ENCODE data around the gene SYTL2.
A peak's percentile ranks its signal among the peaks of the same experiment; 100 is the strongest.

SYTL2 gene

DNA sequence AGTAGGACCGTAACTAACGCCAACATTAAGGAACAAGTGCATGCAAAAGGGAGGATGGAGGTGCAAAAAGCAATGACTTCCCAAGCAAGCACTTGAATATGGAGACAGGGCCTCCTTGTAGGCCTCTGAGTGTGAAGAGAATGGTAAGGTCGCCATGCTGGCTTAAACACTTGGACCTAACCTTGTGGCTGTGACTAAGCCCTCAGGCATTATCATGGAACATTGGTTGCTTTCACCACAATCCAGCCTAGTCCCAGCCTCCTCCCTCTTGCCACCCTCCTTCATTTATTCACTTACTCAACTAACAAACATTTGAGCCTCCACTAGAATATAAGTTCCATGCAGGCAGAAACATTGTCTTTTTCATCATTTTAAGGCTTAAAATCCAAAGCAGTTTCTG lies 11.9 kb upstream of the SYTL2 start:
- no peak for TF ChIP-seq ZFX (IDR thresholded peaks at IDR 0.05)
- TF ChIP-seq, protein P1, sequence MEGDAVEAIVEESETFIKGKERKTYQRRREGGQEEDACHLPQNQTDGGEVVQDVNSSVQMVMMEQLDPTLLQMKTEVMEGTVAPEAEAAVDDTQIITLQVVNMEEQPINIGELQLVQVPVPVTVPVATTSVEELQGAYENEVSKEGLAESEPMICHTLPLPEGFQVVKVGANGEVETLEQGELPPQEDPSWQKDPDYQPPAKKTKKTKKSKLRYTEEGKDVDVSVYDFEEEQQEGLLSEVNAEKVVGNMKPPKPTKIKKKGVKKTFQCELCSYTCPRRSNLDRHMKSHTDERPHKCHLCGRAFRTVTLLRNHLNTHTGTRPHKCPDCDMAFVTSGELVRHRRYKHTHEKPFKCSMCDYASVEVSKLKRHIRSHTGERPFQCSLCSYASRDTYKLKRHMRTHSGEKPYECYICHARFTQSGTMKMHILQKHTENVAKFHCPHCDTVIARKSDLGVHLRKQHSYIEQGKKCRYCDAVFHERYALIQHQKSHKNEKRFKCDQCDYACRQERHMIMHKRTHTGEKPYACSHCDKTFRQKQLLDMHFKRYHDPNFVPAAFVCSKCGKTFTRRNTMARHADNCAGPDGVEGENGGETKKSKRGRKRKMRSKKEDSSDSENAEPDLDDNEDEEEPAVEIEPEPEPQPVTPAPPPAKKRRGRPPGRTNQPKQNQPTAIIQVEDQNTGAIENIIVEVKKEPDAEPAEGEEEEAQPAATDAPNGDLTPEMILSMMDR (conservative IDR thresholded peaks at IDR 0.05), result no peak
- H3K27ac ChIP-seq, result peak overlapping the region; percentile 66

GRCh38 chr11:85821636-85822035 lies 10.7 kb upstream of the SYTL2 start:
- H3K27ac ChIP-seq, result peak overlapping the region; percentile 66
- TF ChIP-seq ZFX (IDR thresholded peaks at IDR 0.05), result no peak
- TF ChIP-seq, protein P1 (conservative IDR thresholded peaks at IDR 0.05), result no peak

GRCh38 chr11:85819441-85819840 lies 8.5 kb upstream of the SYTL2 start:
- no peak overlapping the region for H3K27ac ChIP-seq
- no peak for TF ChIP-seq ZFX (IDR thresholded peaks at IDR 0.05)
- TF ChIP-seq, protein P1 (conservative IDR thresholded peaks at IDR 0.05), result no peak

DNA sequence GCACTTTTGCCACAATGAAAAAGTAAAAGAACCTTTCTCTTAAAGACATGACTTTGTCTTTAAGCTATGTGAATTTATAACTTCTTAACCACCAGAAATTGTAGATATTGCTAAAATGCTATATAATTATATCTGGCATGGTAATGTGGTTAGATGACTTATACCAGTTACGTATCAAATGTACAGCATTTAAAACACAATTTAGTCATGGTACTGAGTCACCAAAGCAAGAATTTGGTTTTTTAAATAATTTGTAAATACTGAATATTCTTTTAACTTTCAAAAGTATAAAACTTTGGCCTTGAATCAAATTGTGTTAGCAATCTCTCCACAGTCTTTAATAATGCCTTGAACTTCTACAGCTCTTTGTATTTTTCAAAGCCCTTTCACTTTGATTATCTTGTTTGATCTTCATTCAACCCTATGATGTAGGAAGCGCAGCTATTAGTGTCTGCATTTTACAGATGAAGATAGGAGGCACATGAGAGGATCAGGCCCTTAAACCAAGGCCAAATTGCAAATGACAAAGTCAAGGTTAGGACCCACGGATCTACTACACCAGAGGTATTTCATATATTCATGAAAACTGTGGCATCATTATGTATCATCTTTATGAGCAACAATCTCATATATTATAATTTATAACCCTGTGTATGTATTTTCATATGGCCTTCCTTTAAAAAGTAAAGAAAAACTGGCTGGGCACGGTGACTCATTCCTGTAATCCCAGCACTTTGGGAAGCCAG lies 4.4 kb upstream of the SYTL2 start:
- TF ChIP-seq ZFX (IDR thresholded peaks at IDR 0.05), result no peak
- TF ChIP-seq, protein P1 (conservative IDR thresholded peaks at IDR 0.05), result no peak
- no peak overlapping the region for H3K27ac ChIP-seq

GRCh38 chr11:85813721-85814120 lies 2.8 kb upstream of the SYTL2 start:
- no peak overlapping the region; the same call in 1 of the 2 replicates for H3K27ac ChIP-seq

GRCh38 chr11:85811624-85812023 lies 683 bp upstream of the SYTL2 start:
- H3K27ac ChIP-seq, result peak overlapping the region; percentile 52
- TF ChIP-seq, protein P1 (conservative IDR thresholded peaks at IDR 0.05), result no peak
- TF ChIP-seq ZFX (IDR thresholded peaks at IDR 0.05), result no peak

More at GRCh38 chr11:85813721-85814120, 2.8 kb upstream of the SYTL2 start:
- TF ChIP-seq, protein P1 (conservative IDR thresholded peaks at IDR 0.05), result no peak
- no peak for TF ChIP-seq ZFX (IDR thresholded peaks at IDR 0.05)

GRCh38 chr11:85810521-85810870 lies 445 bp downstream of the SYTL2 start:
- no peak for TF ChIP-seq ZFX (IDR thresholded peaks at IDR 0.05)
- TF ChIP-seq, protein P1 (conservative IDR thresholded peaks at IDR 0.05), result no peak
- H3K27ac ChIP-seq, result peak overlapping the region; percentile 52
